ENCODE results near the gene THBD.

The THBD gene

GRCh38 chr20:23049201-23050075 is at the start of gene THBD:
Gene THBD, minus strand, starts transcription at chr20:23049672. Its CDS starts 168 bp downstream, at chr20:23049504.
- DNase-seq (ENCODE audit: low read depth in 2 of 2): no peak

GRCh38 chr20:23097636-23098580 is 48.4 kb upstream of the THBD start:
- no peak for DNase-seq (ENCODE audit: low read depth in 2 of 2)

GRCh38 chr20:23096986-23097520 is 47.6 kb upstream of the THBD start:
- DNase-seq (ENCODE audit: low read depth in 2 of 2): no peak

- no peak for DNase-seq (ENCODE audit: low read depth in 2 of 2)
These were observed 46.6 kb upstream of the THBD start for GRCh38 chr20:23096097-23096496.

GRCh38 chr20:23095499-23095898 is 46.0 kb upstream of the THBD start:
- no peak for DNase-seq (ENCODE audit: low read depth in 2 of 2)

GRCh38 chr20:23094927-23095326 is 45.5 kb upstream of the THBD start:
- DNase-seq (ENCODE audit: low read depth in 2 of 2): no peak

GRCh38 chr20:23094213-23094896 is 44.9 kb upstream of the THBD start:
- DNase-seq (ENCODE audit: low read depth in 2 of 2): no peak

GRCh38 chr20:23093613-23094012 is 44.1 kb upstream of the THBD start:
- no peak for DNase-seq (ENCODE audit: low read depth in 2 of 2)

- no peak for DNase-seq (ENCODE audit: low read depth in 2 of 2)
These were observed 43.5 kb upstream of the THBD start for GRCh38 chr20:23092861-23093495.

GRCh38 chr20:23092384-23092756 is 42.9 kb upstream of the THBD start:
- no peak for DNase-seq (ENCODE audit: low read depth in 2 of 2)

GRCh38 chr20:23091721-23092383 is 42.4 kb upstream of the THBD start:
- DNase-seq (ENCODE audit: low read depth in 2 of 2): no peak

- no peak for DNase-seq (ENCODE audit: low read depth in 2 of 2)
These were observed 41.4 kb upstream of the THBD start for GRCh38 chr20:23090878-23091277.

- DNase-seq (ENCODE audit: low read depth in 2 of 2): no peak
These were observed 40.7 kb upstream of the THBD start for GRCh38 chr20:23090147-23090546.

- no peak for DNase-seq (ENCODE audit: low read depth in 2 of 2)
These were observed 39.4 kb upstream of the THBD start for GRCh38 chr20:23088866-23089265.

- no peak for DNase-seq (ENCODE audit: low read depth in 2 of 2)
These were observed 38.2 kb upstream of the THBD start for GRCh38 chr20:23087587-23088251.

GRCh38 chr20:23086931-23087411 is 37.5 kb upstream of the THBD start:
- no peak for DNase-seq (ENCODE audit: low read depth in 2 of 2)

GRCh38 chr20:23086056-23086566 is 36.6 kb upstream of the THBD start, which contains the start of gene CD93:
Gene CD93, minus strand, starts transcription at chr20:23086324. Its CDS starts 132 bp downstream, at chr20:23086192.
- DNase-seq (ENCODE audit: low read depth in 2 of 2): no peak

- no peak for DNase-seq (ENCODE audit: low read depth in 2 of 2)
These were observed 36.1 kb upstream of the THBD start for GRCh38 chr20:23085436-23086055.

GRCh38 chr20:23084845-23085365 is 35.4 kb upstream of the THBD start:
- DNase-seq (ENCODE audit: low read depth in 2 of 2): no peak
